Activated CD4-positive, alpha-beta T cell treated with anti-CD3 and anti-CD28 coated beads, Interleukin-10, Interleukin-2, amounts not matched to agents 100 ng/mL and 50 ng/mL, durations not matched to agents 16 hours and 8 hours (primary cell): ENCODE data around the gene BTBD18.

ENCODE experiments used
- DNase-seq: peaks from one replicate; pipeline ENCODE4 v3.0.0-alpha.2; 2020

The BTBD18 gene

GRCh38 chr11:57773026-57773598, 21.5 kb upstream of the BTBD18 start:
- DNase-seq, result no peak

- DNase-seq, result no peak
Measured at GRCh38 chr11:57772562-57772961, 20.9 kb upstream of the BTBD18 start.

- DNase-seq, result no peak
Measured at GRCh38 chr11:57771365-57771764, 19.7 kb upstream of the BTBD18 start.

- no peak for DNase-seq
Measured at GRCh38 chr11:57770793-57771192, 19.2 kb upstream of the BTBD18 start.

- DNase-seq, result no peak
Measured at GRCh38 chr11:57764972-57765371, 13.4 kb upstream of the BTBD18 start.

GRCh38 chr11:57764566-57764965, 12.9 kb upstream of the BTBD18 start:
- DNase-seq, result no peak

GRCh38 chr11:57764021-57764420, 12.4 kb upstream of the BTBD18 start:
- DNase-seq, result no peak

GRCh38 chr11:57763568-57763967, 11.9 kb upstream of the BTBD18 start:
- no peak for DNase-seq

GRCh38 chr11:57762235-57762861, 10.7 kb upstream of the BTBD18 start:
- no peak for DNase-seq

GRCh38 chr11:57761301-57762234, 9.9 kb upstream of the BTBD18 start, which contains the start of gene CTNND1:
TSS of gene CTNND1 (plus strand) at chr11:57761802. CDS start at chr11:57791479, 29,677 bp downstream.
- no peak for DNase-seq

GRCh38 chr11:57758174-57758573, 6.6 kb upstream of the BTBD18 start:
- no peak for DNase-seq

GRCh38 chr11:57752954-57753353, 1.3 kb upstream of the BTBD18 start:
- no peak for DNase-seq

- DNase-seq, result no peak
Measured at GRCh38 chr11:57751176-57751575, 443 bp downstream of the BTBD18 start.

GRCh38 chr11:57746920-57747319, 4.7 kb downstream of the BTBD18 start:
- no peak for DNase-seq

GRCh38 chr11:57745206-57745605, 6.4 kb downstream of the BTBD18 start:
- DNase-seq, result no peak

- no peak for DNase-seq
Measured at GRCh38 chr11:57744357-57744756, 7.3 kb downstream of the BTBD18 start.

GRCh38 chr11:57742087-57742452, 9.5 kb downstream of the BTBD18 start:
- DNase-seq, result no peak

- peak; percentile 98 for DNase-seq
Measured at GRCh38 chr11:57741132-57742086, 10.2 kb downstream of the BTBD18 start, which contains the start of gene SELENOH. TSS of gene SELENOH (plus strand) at chr11:57741491. CDS start at chr11:57741596, 105 bp downstream.

- no peak for DNase-seq
Measured at GRCh38 chr11:57735619-57736298, 15.9 kb downstream of the BTBD18 start.

GRCh38 chr11:57732661-57733060, 19.0 kb downstream of the BTBD18 start:
- DNase-seq, result no peak

- DNase-seq, result no peak
Measured at GRCh38 chr11:57729479-57729878, 22.1 kb downstream of the BTBD18 start.

- DNase-seq, result no peak
Measured at GRCh38 chr11:57728829-57729228, 22.8 kb downstream of the BTBD18 start.
